ENCODE data around the gene SCFD2. TPM values are rescaled to one million over a fixed set of nuclear protein-coding genes. Genes with fewer than 3 reads are reported as not detected.

The SCFD2 gene
- polyA plus RNA-seq, 1 donor from 2014 or later: 5.0 TPM

GRCh38 chr4:52866734-52867133 is 499.1 kb downstream of the SCFD2 start:
- H3K4me2 ChIP-seq (ENCODE audit: low read length): no peak overlapping the region
- no peak overlapping the region for H3K9ac ChIP-seq (ENCODE audit: low read length)
- no peaks in the 10 kb centered on the region for H3K36me3 ChIP-seq (ENCODE audit: insufficient read depth, low read length)
- H3K4me3 ChIP-seq (ENCODE audit: low read length): no peak overlapping the region
- H3K9me3 ChIP-seq (ENCODE audit: low read length): no peaks in the 10 kb centered on the region
- peaks cover 14% of the 10 kb centered on the region for H3K27me3 ChIP-seq (ENCODE audit: insufficient read depth, low read depth, low read length)
- no peak overlapping the region for H3K27ac ChIP-seq (ENCODE audit: low read length)
- H3K9me2 ChIP-seq (ENCODE audit: insufficient read depth, low read length): no peaks in the 10 kb centered on the region
- H2AFZ ChIP-seq (ENCODE audit: low read depth, low read length): no peak overlapping the region
- no peaks in the 10 kb centered on the region for H3F3A ChIP-seq (ENCODE audit: insufficient read depth, low read length, poor library complexity, severe bottlenecking)
- no peaks in the 10 kb centered on the region for H4K20me1 ChIP-seq (ENCODE audit: insufficient read depth)
- H3K79me2 ChIP-seq (replicated peaks; ENCODE audit: insufficient read depth, low read length): no peaks in the 10 kb centered on the region
- TF ChIP-seq TAF1 (IDR thresholded peaks at IDR 0.05; ENCODE audit: low read depth): no peak
- TF ChIP-seq EZH2 (IDR thresholded peaks at IDR 0.05; ENCODE audit: borderline replicate concordance, insufficient read depth, low read length, poor library complexity, severe bottlenecking): no peak
- no peak for TF ChIP-seq MXI1 (conservative IDR thresholded peaks at IDR 0.05; ENCODE audit: poor library complexity, severe bottlenecking)
- no peak for TF ChIP-seq RAD21 (conservative IDR thresholded peaks at IDR 0.05)
- no peak for TF ChIP-seq SMC3 (conservative IDR thresholded peaks at IDR 0.05; ENCODE audit: poor library complexity)
- no peak for TF ChIP-seq REST (IDR thresholded peaks at IDR 0.05; ENCODE audit: borderline replicate concordance)
- TF ChIP-seq CTCF (IDR thresholded peaks at IDR 0.05; ENCODE audit: poor library complexity, severe bottlenecking): no peak
- no peak for TF ChIP-seq POLR2AphosphoS5 (IDR thresholded peaks at IDR 0.05)
- TF ChIP-seq EP300 (conservative IDR thresholded peaks at IDR 0.05; ENCODE audit: poor library complexity, severe bottlenecking): no peak

- H3K36me3 ChIP-seq (ENCODE audit: insufficient read depth, low read length): no peaks in the 10 kb centered on the region
- no peak overlapping the region for H3K4me3 ChIP-seq (ENCODE audit: low read length)
- no peak overlapping the region for H3K4me2 ChIP-seq (ENCODE audit: low read length)
- no peak overlapping the region for H2AFZ ChIP-seq (ENCODE audit: low read depth, low read length)
- no peak for TF ChIP-seq CTCF (IDR thresholded peaks at IDR 0.05; ENCODE audit: poor library complexity, severe bottlenecking)
- no peak for TF ChIP-seq SMC3 (conservative IDR thresholded peaks at IDR 0.05; ENCODE audit: poor library complexity)
- no peak for TF ChIP-seq MXI1 (conservative IDR thresholded peaks at IDR 0.05; ENCODE audit: poor library complexity, severe bottlenecking)
- TF ChIP-seq EP300 (conservative IDR thresholded peaks at IDR 0.05; ENCODE audit: poor library complexity, severe bottlenecking): no peak
- H3F3A ChIP-seq (ENCODE audit: insufficient read depth, low read length, poor library complexity, severe bottlenecking): no peaks in the 10 kb centered on the region
- H3K27me3 ChIP-seq (ENCODE audit: insufficient read depth, low read depth, low read length): peaks cover 14% of the 10 kb centered on the region
- no peaks in the 10 kb centered on the region for H3K9me3 ChIP-seq (ENCODE audit: low read length)
- no peak overlapping the region for H3K9ac ChIP-seq (ENCODE audit: low read length)
- H3K27ac ChIP-seq (ENCODE audit: low read length): no peak overlapping the region
- no peaks in the 10 kb centered on the region for H4K20me1 ChIP-seq (ENCODE audit: insufficient read depth)
- no peaks in the 10 kb centered on the region for H3K9me2 ChIP-seq (ENCODE audit: insufficient read depth, low read length)
- no peaks in the 10 kb centered on the region for H3K79me2 ChIP-seq (replicated peaks; ENCODE audit: insufficient read depth, low read length)
Measured at GRCh38 chr4:52865300-52865699, 500.6 kb downstream of the SCFD2 start.
